AG04449 (cell line): ENCODE measurements around the gene PFN2.
"Not testable (repeated sequence)": the region's sequence is repeated elsewhere in the genome, so short reads cannot be mapped to it uniquely, and the experiment has no call there.

Experiments
- CTCF ChIA-PET: fragments of 350-600 bp; formaldehyde crosslinking; extraction: SDS; loops from one replicate; lab custom pipeline; 2021; ENCODE audit warnings: antibody characterized with exemption; lab: Yijun Ruan, JAX
- POLR2A ChIA-PET: fragments of 400-600, 350-600 bp; formaldehyde crosslinking; extraction: SDS; loops from one replicate; lab custom pipeline; 2020; ENCODE audit warnings: antibody characterized with exemption, inconsistent platforms; lab: Yijun Ruan, JAX
- DNase-seq: peaks from one replicate; pipeline ENCODE4 v3.0.0-alpha.2; 2010; ENCODE audit warnings: low read depth, low spot score
- H3K4me3 ChIP-seq: 2 replicates; pipeline ENCODE4 v1.5.1; 2011; ENCODE audit warnings: low read depth, mild to moderate bottlenecking, control low read depth, low read length
- CTCF ChIP-seq: IDR thresholded peaks from one replicate; pipeline ENCODE4 v1.5.1; 2011; ENCODE audit warnings: mild to moderate bottlenecking, moderate library complexity, low read length, control low read depth, inconsistent platforms; ENCODE audit not compliant: insufficient read depth; ENCODE audit errors: missing control alignments

Gene PFN2

DNA sequence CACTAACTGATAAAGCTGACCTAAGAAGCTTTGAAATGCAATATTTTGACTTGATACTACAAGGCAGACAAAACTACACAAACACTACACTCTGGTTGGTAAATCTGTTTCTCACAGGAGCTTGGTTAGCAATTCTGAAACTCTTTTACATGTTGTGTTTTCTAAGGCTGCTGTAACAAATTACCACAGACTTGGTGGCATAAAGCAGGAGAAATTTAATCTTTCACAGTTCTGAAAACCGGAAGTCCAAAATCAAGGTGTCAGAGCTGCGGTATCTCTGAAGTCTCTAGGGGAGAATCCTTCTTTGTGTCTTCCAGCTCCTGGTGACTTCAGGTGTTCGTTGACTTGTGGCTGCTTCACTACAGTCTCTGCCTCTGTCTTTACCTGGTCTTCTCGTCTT lies 12.9 kb upstream of the PFN2 start:
- ChIA-PET POLR2A (no interaction called here), CTCF (interaction anchor here (0.6 to 2.2 kb wide), 2 partner anchors 79 to 200 kb away, joined by 3 to 6 read pairs; no protein-coding TSS in a partner anchor)
- no peak for TF ChIP-seq CTCF
- DNase-seq: no peak
- H3K4me3 ChIP-seq: no peak overlapping the region

DNA sequence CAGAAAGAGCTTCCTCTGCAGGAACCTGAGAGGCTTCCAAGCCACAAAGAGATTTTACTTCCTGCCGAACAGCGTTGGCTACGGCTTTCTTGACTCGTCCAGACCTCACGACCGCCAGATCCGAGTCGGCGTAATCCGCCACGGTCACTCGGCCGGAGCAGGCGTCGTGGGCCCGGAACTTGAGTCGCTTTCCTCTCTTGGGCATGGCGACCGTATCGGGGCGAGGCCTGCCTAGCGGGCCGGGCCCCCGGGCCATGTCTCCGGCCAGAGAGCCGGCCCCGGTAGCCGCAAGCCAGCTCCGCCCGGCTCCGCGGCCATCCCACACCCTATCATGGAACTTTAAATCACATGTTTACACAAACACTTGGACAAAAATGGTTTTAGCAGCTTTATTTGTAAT lies 12.4 kb upstream of the PFN2 start:
- DNase-seq, H3K4me3 ChIP-seq, POLR2A ChIA-PET: not testable (repeated sequence)
- CTCF ChIA-PET: interaction anchor here (2.2 kb wide), 1 partner anchor 201 kb away, joined by 6 read pairs; no protein-coding TSS in a partner anchor

- DNase-seq, H3K4me3 ChIP-seq, CTCF ChIA-PET, POLR2A ChIA-PET: not testable (repeated sequence)
Observed at GRCh38 chr3:149981979-149982378, 11.3 kb upstream of the PFN2 start.

GRCh38 chr3:149977386-149977785 lies 6.7 kb upstream of the PFN2 start:
- POLR2A ChIA-PET: no interaction called here
- H3K4me3 ChIP-seq: no peak overlapping the region
- CTCF ChIA-PET: interaction anchor here (1.1 to 2.8 kb wide), 3 partner anchors 10 to 207 kb away, joined by 4 to 16 read pairs (median 7); no protein-coding TSS in a partner anchor
- no peak for DNase-seq
- TF ChIP-seq CTCF: no peak

DNA sequence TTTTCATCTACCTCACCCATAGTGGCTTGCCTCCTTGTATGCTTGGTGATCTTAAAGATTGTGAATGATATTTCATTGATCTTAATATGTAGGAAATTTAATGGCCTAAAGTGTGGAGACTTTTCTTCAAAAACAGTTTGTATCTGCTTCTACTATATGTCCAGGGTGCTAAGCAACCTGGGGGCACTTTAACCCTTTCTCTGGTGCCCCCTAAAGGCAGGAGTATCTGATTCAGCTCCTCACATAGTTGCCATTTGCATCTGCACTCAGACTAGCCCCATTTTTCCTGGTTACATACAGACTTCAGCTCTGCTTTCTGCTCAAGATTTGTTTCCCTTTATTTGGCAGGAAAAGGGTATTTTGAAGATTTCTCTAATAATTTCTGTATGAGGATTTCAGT lies 5.2 kb upstream of the PFN2 start:
- TF ChIP-seq CTCF: no peak
- no peak for DNase-seq
- POLR2A ChIA-PET: no interaction called here
- no peak overlapping the region for H3K4me3 ChIP-seq
- CTCF ChIA-PET: interaction anchor here (2.8 kb wide), 1 partner anchor 208 kb away, joined by 16 read pairs; no protein-coding TSS in a partner anchor

DNA sequence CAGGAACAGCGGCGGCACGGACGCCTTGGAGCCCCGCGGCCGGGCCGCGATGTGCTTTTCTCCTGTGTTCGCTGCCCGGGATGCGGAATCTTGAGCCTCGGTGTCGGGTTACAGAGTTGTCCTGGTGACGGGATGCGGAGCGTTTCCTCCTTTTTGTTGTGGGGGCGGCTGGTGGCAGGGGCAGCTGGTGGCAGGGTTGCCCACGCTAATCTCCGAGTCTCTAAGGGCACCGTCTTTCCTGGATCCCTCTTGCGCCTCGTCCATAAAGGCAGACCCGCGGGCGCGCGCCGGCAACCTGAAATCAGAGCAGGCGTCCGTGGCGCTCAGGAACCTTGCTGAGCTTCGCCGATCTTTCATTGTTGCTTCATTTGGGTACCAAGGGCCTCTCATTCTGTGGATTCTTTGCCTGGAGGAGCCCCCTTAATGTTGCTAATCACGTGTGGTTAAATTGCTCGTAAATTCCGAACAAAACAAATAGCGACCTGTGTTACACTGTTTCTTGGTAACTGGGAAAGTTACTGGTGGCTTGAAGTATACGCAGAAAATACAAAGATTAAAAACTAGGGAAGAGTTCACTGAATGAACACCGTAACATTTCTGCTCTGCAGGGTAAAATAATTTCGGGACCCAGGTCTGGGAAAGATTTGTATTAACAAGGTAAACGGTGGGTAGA lies 844 bp upstream of the PFN2 start:
- ChIA-PET POLR2A (interaction anchor here (0.6 to 2.3 kb wide), 8 partner anchors 136 to 540 kb away, joined by 3 to 9 read pairs (median 4); no protein-coding TSS in a partner anchor), CTCF (interaction anchor here (0.7 to 12.3 kb wide), 4 partner anchors 34 to 245 kb away, joined by 3 to 155 read pairs (median 5); no protein-coding TSS in a partner anchor)
- TF ChIP-seq CTCF: no peak
- H3K4me3 ChIP-seq: peak overlapping the region; percentile 83
- DNase-seq: no peak

GRCh38 chr3:149969940-149970715 lies 567 bp downstream of the PFN2 start:
- DNase-seq: no peak
- TF ChIP-seq CTCF: no peak
- CTCF ChIA-PET: interaction anchor here (0.6 to 12.3 kb wide), 11 partner anchors 11 to 254 kb away, joined by 3 to 155 read pairs (median 4); no protein-coding TSS in a partner anchor
- POLR2A ChIA-PET: interaction anchor here (0.6 to 2.3 kb wide), 10 partner anchors 105 to 576 kb away, joined by 3 to 9 read pairs (median 4); partner anchors contain the start of genes EIF2A and SERP1
- peak overlapping the region; percentile 83 for H3K4me3 ChIP-seq
